Umbilical cord (tissue), 2 donors: ENCODE measurements around the gene GP1BB. TPM values are rescaled to one million over a fixed set of nuclear protein-coding genes. Genes with fewer than 3 reads are reported as not detected.

ENCODE experiments used
- DNase-seq: peaks from one replicate; pipeline ENCODE4 v3.0.0-alpha.2; 2015; ENCODE audit warnings: low spot score
- total RNA-seq: library from RNA; depleted of rRNA; stranded (reverse); fragments of >200 nt; gene quantifications from one replicate; pipeline ENCODE4 v1.2.3, GENCODE V29; 2014; ENCODE audit warnings: low replicate concordance; ENCODE audit not compliant: insufficient read depth

GP1BB gene
- total RNA-seq, 1 donor from 2014 or later = 3.4 TPM

DNA sequence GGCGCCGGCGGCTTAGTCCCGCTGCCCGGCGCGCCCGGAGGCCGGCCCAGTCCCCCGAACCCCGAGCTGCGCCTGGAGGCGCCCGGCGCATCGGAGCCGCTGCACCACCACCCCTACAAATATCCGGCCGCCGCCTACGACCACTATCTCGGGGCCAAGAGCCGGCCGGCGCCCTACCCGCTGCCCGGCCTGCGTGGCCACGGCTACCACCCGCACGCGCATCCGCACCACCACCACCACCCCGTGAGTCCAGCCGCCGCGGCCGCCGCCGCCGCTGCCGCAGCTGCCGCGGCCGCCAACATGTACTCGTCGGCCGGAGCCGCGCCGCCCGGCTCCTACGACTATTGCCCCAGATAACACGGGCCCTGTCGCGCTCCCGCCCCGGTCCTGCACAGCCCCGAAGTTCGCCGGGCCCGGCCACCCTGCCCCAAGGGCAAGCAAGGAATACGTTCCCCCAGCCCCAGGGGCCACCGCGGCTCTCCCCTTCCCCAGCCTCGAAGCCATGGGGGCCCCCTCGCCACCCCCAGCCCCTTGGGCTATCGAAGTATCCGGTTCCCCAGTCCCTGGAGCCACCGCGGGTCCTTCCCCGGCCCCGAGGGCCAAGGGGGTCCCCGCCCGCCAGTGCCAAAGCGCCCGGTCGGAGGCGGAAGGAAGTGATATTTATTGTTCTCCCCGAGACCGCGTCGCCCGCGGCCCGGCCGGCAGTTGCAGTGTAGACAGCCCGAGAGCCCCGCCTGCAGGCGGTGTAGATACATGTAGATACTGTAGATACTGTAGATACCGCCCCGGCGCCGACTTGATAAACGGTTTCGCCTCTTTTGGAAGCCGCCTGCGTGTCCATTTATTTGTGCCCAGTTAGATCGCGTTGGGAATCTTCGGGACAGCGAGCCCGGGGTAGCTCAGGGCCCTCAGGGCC is 43.4 kb downstream of the GP1BB start:
- DNase-seq = no peak

DNA sequence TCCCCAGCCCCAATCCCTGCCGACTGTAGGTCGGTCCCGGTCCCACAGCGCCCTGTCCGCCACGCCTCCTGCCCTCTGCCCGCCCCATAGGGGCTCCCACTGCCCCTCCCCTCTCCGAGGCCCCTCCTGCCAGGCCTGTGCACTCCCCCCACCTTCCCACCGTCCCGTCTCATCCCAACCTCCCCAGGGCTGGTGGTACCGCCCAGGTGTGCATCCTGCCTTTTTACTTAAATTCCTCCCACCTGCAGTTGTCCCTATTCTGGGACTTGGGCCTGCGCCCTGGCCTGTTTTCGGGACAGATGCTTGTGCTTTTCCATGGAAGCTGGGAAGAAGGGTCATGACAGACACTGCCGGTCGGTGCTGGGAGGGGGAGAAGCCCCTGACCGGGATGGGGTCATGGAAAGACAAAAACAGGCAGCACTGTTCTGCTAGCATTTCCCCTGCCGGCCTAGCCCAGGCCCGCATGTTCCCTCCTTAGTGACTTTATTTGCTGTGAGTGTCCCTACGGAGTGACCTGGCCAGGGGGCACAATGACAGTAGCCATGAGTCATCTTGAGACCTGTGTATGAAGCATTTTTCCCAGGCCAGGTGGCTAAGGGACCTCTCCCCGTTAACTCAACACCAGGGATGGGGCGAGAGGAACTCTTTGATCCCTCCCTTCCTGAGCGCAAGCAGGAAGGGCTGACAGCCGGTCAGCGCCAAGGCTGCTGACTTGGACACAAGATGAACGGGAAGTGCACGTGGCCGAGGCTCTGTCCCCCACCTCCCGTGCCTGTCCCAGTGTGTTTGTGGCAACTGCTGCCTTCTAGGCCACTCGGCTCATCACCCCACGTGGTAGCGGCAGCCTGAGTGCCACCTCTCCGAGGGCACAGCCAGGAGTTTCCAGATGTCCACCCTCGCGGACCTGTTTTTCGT is 44.3 kb downstream of the GP1BB start:
- DNase-seq = no peak

DNA sequence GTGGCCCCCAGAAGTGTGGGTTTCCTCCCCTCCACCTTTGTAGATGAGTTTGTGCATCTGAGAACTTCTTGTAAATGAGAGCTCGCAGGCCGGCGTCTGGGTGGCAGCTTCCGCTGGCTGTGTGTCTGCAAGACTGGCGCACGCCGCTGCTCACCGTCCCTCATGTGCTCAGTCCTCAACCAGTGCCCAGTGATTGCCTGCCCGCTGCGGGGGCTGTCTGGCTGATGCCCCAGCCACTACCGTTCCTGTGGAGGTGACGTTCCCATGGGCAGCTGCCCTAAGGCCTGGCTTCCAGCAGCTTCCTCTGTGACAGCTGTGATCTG is 46.0 kb downstream of the GP1BB start:
- no peak for DNase-seq

DNA sequence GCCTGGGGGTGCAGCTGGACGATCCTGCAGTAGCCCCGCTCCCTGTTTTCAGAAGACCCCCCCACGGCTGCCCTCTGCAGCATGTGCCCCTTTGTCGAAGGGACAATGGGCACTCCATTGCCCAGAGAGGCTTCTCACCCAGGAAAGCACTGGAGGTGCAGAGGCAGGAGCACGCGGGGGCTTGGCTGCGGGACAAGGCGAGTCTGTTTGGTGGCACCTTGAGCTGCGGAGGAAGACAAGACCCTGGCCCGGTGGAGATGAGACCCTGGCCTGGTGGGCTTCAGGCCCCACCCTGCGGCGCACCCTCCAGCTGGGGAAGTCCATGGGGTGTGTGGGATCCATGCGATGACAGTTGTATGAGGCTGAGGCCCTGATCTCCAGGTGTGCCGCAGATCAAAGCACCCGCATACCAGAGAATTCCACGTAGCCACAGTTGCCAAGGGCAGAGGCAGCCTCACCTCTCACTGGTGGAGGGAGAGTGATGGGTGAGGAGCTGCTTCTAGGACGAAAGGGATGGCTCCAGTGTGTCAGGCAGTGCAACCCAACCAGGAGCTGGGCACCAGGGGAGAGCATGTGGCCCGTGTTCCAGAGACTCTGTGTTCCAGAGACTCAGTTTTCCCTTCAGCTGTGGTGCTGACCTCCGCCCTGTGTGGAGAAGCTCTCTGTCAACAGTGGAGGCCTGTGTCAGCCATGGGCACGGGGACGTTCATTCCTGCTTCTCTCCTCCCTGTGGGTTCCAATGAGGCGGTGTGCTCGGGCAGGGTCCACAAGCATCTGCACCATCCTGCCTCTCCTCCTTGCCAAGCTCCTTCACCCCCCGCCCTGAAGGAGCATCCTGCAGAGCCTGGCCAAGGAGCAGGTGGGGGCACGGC is 47.2 kb downstream of the GP1BB start:
- no peak for DNase-seq

DNA sequence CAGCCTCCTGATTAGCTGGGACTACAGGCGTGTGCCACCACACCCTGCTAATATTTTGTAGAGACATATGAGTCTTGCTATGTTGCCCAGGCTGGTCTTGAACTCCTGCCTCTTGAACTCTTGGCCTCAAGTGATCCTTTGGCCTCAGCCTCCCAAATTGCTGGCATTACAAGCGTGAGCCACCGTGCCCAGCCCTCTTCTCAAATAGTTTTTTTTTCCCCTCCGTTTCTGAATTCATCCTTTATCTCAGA is 49.0 kb downstream of the GP1BB start:
- no peak for DNase-seq

DNA sequence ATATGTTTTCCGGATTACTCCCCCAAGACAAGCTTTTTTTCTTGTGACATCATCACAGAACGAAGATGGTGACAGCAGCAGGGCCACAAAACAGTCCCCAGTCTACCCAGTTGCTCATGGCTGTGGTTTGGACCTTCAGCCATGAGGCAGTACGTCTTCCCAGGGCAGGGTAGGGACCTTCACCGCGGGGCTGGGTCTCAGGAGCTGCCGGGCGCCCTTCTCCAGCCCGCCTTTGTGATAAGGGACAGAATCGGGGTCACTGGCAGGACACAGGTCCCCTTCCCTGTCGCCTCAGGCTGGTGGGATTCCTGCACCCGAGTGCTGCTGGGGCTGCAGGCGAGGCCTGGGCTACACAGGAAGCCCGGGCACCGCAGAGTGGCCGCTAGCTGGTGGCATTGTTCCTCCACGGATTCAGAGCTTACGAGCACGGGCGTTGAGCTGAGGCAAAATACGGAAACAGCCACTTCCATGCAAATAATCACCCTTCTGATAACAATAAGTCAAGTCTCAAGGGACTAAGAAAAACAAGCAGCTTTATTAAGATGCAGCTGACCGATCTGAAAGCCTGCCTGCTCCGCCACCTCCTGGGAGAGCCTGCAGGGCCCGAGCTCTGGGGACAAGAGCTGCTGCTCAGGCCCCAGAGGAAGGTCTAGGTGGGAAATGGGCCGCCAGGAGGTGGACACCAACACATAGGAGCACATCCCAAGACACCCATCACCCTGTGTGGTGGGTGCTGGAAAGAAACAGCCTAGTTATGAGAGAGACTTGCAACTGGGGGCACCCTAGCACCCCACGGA is 49.5 kb downstream of the GP1BB start:
- DNase-seq = no peak

DNA sequence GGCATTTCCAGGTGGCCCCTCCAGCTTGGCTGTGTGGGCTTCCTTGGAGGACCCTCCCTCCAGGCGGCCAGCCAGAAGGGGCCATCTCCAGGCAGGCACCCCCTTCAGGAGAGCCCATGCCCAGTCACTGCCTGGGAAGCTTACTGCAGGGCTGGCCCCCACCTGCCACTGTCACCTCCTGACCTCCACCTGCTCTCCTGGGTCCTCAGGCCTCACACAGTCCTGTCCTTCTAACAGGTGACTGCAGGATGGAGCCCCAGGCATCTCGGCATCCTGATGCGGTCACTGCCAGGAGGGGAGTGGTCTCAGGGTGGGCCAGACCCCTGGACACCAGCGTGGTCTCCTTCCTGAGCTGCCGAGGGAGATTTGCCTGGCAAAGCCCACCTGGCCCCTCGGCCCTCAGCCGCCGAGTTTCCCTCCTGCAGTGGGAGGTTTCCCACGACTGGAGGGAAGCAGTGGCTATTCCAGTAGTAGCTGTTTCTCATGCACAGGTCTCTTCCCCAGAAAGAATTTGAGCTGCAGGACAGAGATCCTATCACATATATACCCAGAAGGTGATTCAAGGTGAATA is 50.2 kb downstream of the GP1BB start:
- DNase-seq = no peak

Other genes with a start within 250 kb of the GP1BB start
- 35.4 TPM for gene UFD1, start 244.3 kb upstream of the GP1BB start, total RNA-seq
- 0.96 TPM for gene CDC45, start 243.6 kb upstream of the GP1BB start, total RNA-seq
- gene CLDN5, start 199.1 kb upstream of the GP1BB start, total RNA-seq = 8.7 TPM
- 47.7 TPM for gene SEPTIN5, start 9.0 kb upstream of the GP1BB start, total RNA-seq
- gene TBX1, start 37.2 kb downstream of the GP1BB start, total RNA-seq = not detected
- gene GNB1L, start 131.3 kb downstream of the GP1BB start, total RNA-seq = 19.7 TPM
- 13.5 TPM for gene RTL10, start 131.3 kb downstream of the GP1BB start, total RNA-seq
- 140 TPM for gene COMT, start 218.2 kb downstream of the GP1BB start, total RNA-seq
- 32.0 TPM for gene TXNRD2, start 218.3 kb downstream of the GP1BB start, total RNA-seq